ENCODE results near the gene SETBP1. TPM values are rescaled to one million over a fixed set of nuclear protein-coding genes. Genes with fewer than 3 reads are reported as not detected.

Gene SETBP1
- total RNA-seq, 1 experiment from 2014 or later = 0.33 TPM

GRCh38 chr18:44870631-44871502, 190.2 kb downstream of the SETBP1 start:
- DNase-seq (ENCODE audit: low spot score) = no peak

GRCh38 chr18:44871771-44872170, 191.1 kb downstream of the SETBP1 start:
- no peak for DNase-seq (ENCODE audit: low spot score)

- DNase-seq (ENCODE audit: low spot score) = no peak
Measured at GRCh38 chr18:44876024-44876423, 195.3 kb downstream of the SETBP1 start.

GRCh38 chr18:44876755-44877154, 196.1 kb downstream of the SETBP1 start:
- no peak for DNase-seq (ENCODE audit: low spot score)

- DNase-seq (ENCODE audit: low spot score) = no peak
Measured at GRCh38 chr18:44878335-44878734, 197.6 kb downstream of the SETBP1 start.

DNA sequence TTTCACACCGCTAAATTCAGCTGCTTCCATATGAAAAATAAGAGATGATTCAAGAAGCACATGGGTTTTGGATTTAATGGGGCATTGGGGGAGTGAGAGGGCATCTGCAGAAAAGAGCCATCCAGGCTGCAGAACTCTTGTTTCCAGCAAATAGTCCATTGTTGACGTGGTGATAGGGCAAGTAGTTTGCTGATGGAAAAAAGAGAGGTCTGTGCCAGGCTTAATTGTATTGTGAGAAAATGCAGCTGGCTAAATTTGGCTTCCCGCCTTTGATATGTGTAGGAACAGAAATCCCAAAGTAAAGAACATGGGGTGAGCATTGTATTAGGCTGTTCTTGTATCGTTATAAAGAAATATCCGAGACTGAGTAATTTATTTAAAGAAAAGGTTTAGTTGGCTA, 199.5 kb downstream of the SETBP1 start:
- DNase-seq (ENCODE audit: low spot score) = no peak

- no peak for DNase-seq (ENCODE audit: low spot score)
Measured at GRCh38 chr18:44881461-44882162, 200.9 kb downstream of the SETBP1 start.

DNA sequence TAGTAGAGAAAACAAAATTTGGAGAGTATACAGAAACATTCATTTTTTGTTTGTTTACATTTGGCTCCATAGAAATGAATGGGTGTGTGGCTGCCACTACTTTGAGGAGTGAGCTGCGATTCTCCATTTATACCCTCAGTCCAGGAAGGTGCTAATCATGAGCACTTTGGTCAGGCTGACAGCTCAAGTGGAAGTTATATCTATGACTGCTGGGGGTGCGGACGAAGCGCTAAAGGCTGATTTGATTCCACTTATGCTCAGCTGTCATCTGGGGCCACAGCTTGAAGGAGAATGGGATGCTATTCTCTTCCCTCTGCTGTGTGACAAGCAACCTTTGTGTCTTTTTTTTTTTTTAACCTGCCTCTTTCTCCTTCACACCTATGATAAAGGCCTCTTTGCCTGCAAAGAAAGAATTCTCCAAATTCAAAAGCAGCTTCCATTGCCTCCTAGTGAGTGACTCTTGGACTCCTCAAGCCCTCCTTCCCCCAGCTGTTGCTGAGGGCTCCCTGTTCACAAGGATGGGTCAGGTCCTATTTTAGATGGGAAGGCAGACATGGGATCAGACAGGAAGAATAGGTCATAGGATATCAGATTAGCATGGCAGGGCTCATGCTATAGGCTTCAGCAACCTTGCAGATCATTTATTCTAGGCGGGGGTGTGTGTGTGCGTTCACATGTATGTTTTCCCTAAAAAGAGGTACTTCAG, 201.6 kb downstream of the SETBP1 start:
- DNase-seq (ENCODE audit: low spot score) = no peak

- DNase-seq (ENCODE audit: low spot score) = no peak
Measured at GRCh38 chr18:44883671-44884070, 203.0 kb downstream of the SETBP1 start.

- DNase-seq (ENCODE audit: low spot score) = no peak
Measured at GRCh38 chr18:44884431-44884830, 203.7 kb downstream of the SETBP1 start.

DNA sequence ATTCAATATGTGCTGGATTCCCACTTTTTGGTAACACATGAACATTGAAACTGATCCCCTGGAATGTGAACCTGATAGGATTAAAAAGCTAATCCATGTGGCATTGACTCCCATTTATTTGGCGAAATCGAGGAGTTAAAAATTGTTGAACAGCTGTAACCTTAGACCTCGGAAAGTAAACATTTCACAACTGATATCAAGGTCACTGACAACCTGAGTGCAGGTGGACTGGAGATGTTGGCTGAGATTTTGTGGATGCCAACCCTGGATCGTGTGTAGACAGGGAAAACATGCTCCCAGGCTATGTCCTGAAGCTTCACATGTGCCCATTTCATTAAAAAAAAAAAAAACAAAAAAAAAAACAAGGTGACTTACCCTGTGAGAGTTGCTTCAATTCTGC, 204.8 kb downstream of the SETBP1 start:
- DNase-seq (ENCODE audit: low spot score) = no peak

GRCh38 chr18:44887227-44887631, 206.5 kb downstream of the SETBP1 start:
- no peak for DNase-seq (ENCODE audit: low spot score)

DNA sequence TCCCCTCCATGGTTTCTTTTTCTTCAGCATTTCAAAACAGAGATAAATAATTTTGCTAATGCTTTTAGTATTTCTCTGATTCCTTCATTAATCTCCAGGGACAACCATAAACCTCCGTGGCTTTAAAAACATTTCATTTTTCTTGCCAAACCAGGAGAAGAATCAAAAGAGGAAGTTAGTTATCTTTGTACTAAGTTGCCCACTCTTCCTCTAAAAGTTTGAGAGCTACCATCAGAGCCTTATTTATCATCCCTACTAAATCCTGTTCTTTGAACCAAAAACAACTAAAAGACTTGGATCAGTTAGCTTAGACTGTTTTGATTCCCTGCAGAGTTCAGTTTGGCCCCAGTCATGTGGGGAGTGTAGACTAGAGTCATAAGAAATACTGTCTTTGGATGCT, 208.4 kb downstream of the SETBP1 start:
- no peak for DNase-seq (ENCODE audit: low spot score)

DNA sequence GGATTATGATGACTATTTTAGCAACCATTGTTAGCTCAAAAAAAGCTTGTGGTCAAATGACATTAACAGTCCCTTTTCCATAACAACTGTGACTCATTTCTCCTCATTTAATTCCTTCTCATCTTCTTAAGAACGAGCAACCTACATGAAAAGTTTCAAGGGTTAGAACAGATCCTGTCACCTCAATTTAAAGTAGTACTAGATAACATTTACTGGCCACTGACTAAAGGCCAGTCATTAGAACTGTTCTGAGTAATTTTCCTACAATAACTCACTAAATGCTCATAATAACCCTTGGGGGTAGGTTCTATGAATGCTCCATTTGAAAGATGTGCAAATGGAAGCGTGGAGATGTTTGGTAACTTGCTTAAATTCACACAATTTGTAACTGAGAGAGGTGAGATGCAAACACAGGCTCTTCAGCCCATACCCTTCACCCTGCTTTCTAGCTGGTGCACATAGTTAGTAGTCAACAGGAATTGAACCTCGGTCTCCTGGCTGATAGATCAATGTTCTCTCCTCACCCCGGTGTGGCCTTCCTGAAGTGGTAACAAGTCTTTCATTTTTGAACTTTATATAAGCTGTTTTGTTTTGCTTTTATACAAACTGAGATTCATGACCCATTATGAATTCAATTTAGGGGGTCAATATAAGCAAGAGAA, 212.5 kb downstream of the SETBP1 start:
- no peak for DNase-seq (ENCODE audit: low spot score)

DNA sequence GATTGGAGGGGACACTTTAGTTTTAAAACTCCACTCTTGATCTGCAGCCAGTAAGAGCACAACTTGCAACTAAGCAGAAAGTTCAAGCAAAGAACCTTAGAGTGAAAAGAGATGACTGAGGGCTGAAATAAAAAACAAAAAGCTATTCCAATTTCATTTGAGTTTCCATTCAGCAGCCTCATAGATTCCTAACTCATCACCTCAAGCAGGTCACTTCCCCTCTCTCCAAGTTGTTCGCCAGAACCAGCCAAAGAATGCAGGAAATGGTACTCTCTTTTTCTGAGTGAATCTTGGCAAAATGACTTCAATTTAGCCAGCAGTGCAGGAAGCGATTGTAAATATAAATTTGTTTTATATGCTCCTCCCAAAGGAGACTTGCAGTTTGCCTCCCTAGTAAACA, 213.3 kb downstream of the SETBP1 start:
- DNase-seq (ENCODE audit: low spot score) = no peak

- DNase-seq (ENCODE audit: low spot score) = peak; percentile 27
Measured at GRCh38 chr18:44895176-44895798, 214.6 kb downstream of the SETBP1 start.

DNA sequence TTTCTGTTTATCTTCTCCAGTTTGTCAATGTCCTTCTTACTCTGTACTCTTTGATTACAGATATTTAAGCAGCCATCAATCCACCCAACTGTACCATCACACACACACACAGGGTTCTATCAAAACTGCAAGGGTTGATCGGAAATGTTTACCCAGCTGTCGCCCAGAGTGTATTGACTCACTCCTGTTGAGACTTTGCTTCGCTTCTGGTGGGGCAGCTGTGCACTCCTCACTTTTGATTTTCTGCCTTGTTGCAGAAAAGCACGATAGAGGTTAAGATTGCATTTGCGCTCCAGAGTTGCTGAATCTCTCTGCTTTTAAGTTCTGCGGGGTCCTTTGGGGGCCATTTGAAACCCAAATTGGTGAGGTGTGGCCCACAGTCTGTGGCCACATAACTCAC, 216.2 kb downstream of the SETBP1 start:
- no peak for DNase-seq (ENCODE audit: low spot score)

- no peak for DNase-seq (ENCODE audit: low spot score)
Measured at GRCh38 chr18:44897411-44897810, 216.7 kb downstream of the SETBP1 start.

DNA sequence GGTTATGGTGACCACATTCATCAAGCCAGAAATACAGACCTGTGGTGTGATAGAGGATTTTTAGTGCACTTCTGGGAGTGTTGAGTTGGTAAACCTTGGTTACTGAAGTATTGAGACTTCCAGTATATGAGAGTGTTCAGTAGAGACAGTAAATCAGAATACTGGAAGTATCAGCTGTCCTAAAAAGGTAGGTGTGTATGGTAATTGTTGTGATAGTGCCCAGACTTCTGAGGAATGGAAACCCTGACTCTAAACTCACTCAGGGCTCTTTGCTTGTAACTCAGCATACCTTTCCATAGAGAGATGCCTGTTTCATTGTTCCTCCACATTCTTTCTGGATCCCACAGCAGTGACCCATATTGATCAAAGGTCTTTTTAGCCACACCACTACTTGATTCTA, 217.1 kb downstream of the SETBP1 start:
- no peak for DNase-seq (ENCODE audit: low spot score)

GRCh38 chr18:44898498-44898897, 217.8 kb downstream of the SETBP1 start:
- no peak for DNase-seq (ENCODE audit: low spot score)

DNA sequence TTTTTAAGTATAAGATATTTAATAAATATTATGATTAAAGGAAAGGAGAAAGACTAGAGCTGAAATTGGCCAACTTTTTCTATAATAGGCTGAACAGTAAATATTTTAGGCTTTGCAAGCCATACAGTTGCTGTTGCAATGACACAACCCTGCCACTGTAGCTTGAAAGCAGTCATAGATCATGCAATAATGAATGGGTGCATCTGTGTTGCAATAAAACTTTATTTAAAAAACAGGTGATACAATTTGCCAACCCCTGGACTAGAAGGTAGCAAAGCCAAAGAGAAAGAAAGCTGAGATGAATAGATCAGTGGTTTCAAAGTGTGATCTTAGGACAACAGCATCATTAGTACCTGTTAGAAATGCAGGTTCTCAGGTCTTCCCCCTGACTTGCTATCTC, 219.1 kb downstream of the SETBP1 start:
- DNase-seq (ENCODE audit: low spot score) = no peak
